Stimulated activated CD8-positive, alpha-beta memory T cell treated with anti-CD3 and anti-CD28 coated beads, Interleukin-4, amount 100 ng/mL, for 4 hours (primary cell): Measurements from ENCODE around the gene SP140.
"Not testable (repeated sequence)": the region's sequence is repeated elsewhere in the genome, so short reads cannot be mapped to it uniquely, and the experiment has no call there.

Experiments
- DNase-seq, 2 donors: peaks; one replicate each; pipeline ENCODE4 v3.0.0-alpha.2; 2020; ENCODE audit warnings: low read depth in 2 of 2, low spot score in 1 of 2

SP140 gene

GRCh38 chr2:230286048-230286447 is 60.5 kb downstream of the SP140 start:
- no peak for DNase-seq

- DNase-seq, result not testable (repeated sequence)
Observed at GRCh38 chr2:230289311-230289710, 63.8 kb downstream of the SP140 start.

GRCh38 chr2:230295192-230295591 is 69.7 kb downstream of the SP140 start:
- no peak for DNase-seq

GRCh38 chr2:230296917-230297316 is 71.4 kb downstream of the SP140 start:
- DNase-seq, result no peak

DNA sequence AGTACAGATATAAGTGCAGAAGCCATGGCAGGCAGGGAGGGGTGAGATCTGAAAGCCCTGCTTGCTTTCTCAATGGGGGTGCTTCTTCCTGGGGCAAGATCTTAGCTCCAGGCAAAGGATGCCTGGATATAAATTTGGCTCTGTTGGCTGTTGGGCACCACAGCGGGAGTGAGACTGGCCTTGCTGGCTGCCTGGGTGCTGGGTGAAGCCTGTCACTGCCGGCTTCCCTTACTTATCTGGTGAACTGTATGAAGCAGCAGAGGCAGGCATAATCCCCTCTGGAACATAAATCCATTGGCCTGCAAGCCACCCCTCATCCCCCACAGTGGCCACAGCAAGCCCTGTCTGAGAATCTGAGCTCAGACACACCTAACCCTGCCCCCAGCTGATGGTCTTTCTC is 74.1 kb downstream of the SP140 start:
- no peak for DNase-seq

DNA sequence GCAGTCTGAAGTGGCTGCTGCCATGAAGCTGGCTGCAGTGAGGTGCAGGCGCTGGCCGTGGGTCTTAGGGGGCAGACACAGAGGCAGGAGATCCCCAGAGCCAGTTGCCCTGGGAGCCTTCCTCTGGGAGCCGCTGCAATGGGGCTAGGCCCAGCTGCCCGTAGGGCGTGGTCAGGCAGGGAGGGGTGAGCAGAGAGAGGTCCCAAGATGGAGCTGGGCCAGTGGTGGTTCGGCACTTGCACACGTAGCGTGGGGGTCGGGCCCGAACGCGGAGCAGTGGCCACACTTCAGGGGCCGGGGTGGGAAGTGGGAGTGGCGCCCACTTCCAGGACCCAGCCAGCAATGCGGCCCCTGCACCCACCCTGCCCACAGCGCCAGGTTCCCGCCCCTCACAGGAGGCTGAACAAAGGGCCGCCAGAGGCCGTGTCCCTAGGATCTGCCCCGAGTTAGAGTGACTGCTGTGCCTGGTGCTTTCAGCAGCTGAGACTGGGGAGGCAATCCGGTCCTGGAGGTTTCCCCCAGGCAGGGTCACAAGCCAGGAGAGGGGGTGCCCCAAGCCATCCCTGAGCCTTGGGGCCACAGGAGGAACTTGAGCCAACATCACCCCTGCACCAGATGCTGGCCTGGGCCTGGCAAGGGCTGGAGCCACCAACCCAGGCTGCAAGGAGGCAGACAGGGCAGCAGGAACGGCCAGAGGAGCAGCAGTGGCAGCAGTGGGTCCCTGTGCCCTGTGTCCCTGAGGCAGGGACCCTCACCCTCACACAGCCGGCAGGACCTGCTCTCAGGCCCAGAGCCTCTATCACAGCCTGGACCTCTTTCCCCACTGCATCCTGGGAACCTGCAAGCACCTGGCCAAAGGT is 80.1 kb downstream of the SP140 start:
- no peak for DNase-seq

- DNase-seq, result no peak
Observed at GRCh38 chr2:230306474-230306873, 80.9 kb downstream of the SP140 start.

DNA sequence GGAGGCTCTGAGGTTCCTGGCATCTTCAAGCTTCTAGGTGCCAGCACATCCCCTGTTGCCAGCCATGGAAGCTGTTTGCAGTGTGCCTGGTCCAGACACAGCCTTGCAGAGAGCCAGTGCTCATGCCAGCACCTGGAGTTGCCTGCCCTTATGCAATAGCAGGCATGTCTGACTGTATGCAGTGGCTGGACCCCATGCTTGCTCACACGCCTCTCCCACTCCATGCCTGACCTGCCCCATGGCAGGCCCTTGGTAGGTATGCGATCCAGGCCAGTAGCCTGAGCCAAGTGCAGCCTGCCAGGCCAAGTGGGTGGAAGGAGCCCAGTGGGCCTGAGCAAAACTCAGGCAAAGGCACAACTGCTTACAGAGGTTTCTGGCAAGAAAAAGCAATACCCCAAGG is 81.9 kb downstream of the SP140 start:
- no peak for DNase-seq

DNA sequence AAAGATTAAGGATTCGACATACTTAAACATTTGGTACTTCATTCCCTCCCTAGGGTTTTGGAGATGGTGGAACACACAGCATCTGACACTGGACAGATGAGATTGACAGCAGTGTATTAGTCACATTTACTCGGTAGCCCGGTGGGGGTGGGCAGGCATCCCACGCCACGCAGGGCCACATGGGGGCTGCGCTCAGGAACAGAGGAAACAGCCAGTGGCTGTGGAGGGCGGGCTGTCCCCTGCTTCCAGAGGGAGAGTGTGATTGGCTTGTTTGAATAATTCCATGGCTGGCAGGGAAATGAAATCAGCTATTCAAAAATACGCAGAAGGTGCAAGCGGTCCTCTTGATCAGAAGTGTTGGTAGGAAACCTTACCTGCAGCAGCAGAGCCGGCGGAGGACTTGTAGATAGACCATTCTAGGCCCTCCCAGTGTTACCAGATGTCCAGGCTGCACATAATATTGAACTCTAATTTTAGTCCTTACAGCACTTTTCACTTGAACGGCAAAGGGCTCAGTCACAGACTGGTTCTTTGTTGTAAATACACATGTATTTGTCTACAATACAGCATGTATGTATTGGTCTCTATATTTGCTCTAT is 83.0 kb downstream of the SP140 start:
- no peak for DNase-seq

DNA sequence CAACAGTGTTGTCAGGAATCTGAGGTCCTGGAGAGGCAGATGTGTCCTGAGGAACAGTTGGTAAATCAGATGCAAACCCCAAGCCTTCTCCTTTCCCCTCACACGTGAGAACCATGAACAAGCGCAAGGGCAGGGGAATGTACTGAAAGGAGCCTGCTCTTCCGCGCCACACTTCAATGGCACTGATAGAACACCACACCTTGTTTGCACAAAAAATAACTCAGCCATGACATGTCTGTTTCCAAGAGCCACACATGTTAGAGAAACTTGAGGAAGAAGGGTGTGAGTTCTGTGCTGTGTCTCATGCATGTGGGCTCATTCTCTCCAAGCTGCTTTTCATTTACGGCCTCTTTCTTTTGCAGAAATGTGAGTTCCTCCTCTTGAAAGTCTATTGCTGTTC is 85.3 kb downstream of the SP140 start:
- not testable (repeated sequence) for DNase-seq

GRCh38 chr2:230311634-230312033 is 86.1 kb downstream of the SP140 start:
- DNase-seq, result not testable (repeated sequence)

DNA sequence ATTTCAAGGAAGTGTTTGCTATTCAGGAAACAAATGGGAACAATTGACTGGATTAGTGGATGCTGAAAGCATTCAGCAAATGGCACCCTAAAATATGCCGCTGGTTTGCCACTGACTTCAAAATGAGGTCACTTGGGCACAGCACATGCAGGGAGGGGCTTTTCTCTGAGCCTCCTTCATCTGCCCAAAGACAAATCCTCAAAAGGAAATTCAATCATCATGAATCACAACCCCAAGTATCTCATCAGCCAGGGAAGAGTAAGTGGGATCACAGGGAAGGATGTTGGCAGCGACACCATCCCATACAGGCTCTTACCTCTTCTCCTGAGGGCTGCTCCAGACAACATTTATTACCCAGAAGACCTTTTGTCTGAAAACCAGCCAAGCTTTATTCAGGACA is 87.1 kb downstream of the SP140 start:
- no peak for DNase-seq

DNA sequence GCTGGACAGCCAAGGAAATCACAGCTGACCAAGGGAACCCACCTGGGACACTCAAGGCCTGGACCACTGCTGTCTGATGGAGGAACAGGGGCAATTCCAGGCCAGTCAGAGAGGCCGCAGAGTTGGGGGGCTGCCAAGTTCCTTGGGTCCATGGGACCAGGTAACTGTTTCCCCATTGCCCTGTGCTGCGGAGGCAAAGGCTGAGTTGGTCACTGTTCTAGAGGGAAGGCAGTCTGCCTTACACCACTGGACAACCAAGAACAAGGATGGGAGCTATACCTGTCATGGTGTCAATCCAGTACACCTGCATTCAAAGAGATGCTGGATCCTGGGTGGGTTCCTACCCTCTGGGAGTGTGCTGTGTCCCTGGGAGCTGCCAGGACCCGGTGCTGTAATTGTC is 91.8 kb downstream of the SP140 start:
- no peak for DNase-seq

- DNase-seq, result no peak
Observed at GRCh38 chr2:230318190-230319121, 92.9 kb downstream of the SP140 start.

DNA sequence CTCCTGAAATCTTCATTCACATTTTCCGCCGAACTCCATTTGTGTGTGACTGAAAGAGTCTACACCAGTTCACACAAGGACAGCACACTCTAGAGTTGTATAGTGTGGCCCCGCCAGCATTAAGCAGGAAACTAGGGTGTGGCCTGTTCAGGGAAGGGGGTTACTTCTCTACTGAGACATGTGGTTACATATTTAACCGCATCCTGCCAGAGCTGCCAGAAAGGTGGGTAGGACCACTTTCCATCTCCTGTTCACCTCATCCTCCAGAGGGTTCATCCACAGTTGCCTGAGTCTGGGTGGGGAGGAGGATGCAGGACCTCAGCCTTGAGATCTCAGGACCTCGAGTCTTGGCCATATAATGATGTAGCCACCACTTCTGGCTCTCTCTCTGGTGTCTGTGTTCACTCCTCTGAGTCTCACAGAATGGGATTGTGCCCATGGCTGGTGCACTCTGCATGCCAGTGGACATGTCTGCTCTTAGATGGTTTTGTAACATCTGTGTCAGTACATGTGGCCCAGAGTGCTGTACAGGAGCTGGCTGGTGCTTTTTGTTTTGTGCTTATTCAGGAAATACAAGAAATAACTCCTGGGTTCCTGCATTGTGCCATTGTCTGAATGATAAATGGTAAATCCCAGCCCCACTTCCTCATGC is 93.8 kb downstream of the SP140 start:
- peak; percentile 26 for DNase-seq

GRCh38 chr2:230321031-230321430 is 95.5 kb downstream of the SP140 start:
- DNase-seq, result no peak

DNA sequence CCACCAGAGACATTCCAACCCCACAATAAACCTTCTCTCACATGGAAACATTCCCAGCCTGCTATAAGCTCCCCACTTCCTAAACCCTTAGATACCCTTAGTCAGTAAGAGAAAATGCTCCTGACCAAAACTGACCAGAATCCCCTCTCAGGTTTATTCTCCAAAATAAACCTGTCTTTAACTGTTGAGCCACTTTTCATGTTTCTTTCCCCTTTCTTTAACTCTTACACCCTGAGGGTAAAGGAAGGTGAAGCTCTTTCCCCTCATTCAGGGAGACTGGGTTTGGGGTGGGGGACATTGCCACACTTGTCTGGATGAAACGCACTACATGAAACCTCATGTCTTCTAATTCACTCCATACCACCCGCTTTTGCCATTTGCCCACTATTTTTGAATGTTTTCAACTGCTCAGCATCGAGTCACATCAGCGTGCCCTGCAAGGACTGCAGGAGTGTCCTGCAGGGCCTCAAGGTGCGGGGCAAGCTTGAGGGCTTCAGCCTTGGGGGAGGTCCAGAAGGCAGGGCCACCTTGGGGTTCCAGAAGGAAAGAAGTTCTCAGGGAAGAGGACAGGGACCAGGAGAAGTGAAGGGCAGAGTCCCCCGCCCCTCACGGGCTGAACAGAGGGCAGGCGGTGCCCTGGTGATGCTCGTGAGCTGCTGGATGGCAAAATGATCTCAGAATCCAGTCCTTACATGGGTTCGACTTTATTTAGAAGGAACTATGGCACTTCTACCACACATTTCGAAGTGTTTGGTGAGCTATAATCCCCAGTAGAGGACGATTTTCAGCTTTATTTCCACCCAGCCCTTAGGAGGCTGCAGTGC is 97.2 kb downstream of the SP140 start:
- DNase-seq, result no peak

DNA sequence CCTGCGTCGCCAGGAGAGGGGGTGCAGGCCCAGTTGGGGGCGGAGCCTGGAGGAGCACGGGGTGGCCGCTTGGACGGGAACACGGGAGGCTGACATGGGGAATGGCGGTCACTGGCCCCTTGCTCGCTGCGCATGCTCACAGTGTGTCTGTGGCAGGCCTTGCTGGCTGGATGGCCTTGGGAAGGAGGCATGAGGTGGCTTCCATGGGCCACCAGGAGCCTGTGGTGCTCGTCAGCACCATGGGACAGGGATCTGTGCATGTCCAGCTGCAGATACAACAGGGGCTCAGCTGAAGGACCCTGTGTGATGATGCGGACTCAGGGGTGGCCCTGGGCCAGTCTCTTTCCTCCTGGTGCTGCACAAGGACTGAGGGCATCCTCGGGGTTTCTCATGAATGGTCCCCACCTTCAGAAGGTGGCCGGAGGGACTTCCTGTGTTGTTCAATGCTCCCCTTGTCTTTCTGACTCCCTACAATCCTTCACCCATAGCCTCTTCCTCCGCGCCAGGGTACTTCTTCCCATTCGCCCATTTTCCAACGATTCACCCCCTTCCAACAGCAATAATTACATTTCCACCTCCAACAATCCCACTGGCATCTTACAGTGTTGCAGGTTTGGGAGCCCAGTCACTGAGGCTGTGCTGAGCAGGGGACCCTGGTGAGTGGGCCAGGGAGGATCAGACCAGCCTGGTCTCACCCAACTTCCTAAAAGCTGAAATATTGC is 98.0 kb downstream of the SP140 start:
- DNase-seq, result no peak

GRCh38 chr2:230324503-230324902 is 99.0 kb downstream of the SP140 start:
- DNase-seq, result no peak
